Type B pancreatic cell (in vitro differentiated cells): Measurements from ENCODE around the gene SLC25A5. TPM values are rescaled to one million over a fixed set of nuclear protein-coding genes. Genes with fewer than 3 reads are reported as not detected.
A peak's percentile ranks its signal among the peaks of the same experiment; 100 is the strongest.

Experiments
- DNase-seq: peaks from one replicate; pipeline ENCODE4 v3.0.0; 2021; ENCODE audit warnings: mixed read lengths; ENCODE audit not compliant: unreplicated experiment; ENCODE audit errors: extremely low spot score
- H3K27ac Mint-ChIP-seq: 2 replicates; pipeline ENCODE4 v1.8.0; 2021; ENCODE audit warnings: mild to moderate bottlenecking, mixed read lengths
- H3K27me3 Mint-ChIP-seq: 2 replicates; pipeline ENCODE4 v1.8.0; 2021; ENCODE audit warnings: mixed read lengths
- H3K36me3 Mint-ChIP-seq: 2 replicates; pipeline ENCODE4 v1.8.0; 2021; ENCODE audit warnings: mixed read lengths
- H3K4me1 Mint-ChIP-seq: one replicate; pipeline ENCODE4 v1.8.0; 2021; ENCODE audit warnings: mixed read lengths; ENCODE audit not compliant: unreplicated experiment
- H3K4me3 Mint-ChIP-seq: 2 replicates; pipeline ENCODE4 v1.8.0; 2021; ENCODE audit warnings: mild to moderate bottlenecking, mixed read lengths
- H3K9me3 Mint-ChIP-seq: 2 replicates; pipeline ENCODE4 v1.8.0; 2021; ENCODE audit warnings: mixed read lengths
- CTCF ChIP-seq: fragments of 200-600 bp; sonication (generic); conservative IDR thresholded peaks from 2 replicates; pipeline ENCODE4 v1.5.0; 2021; ENCODE audit warnings: antibody characterized with exemption, mild to moderate bottlenecking
- total RNA-seq: library from RNA; stranded (reverse); gene quantifications from 2 replicates; pipeline ENCODE4 v1.2.1, GENCODE V29; 2021; ENCODE audit warnings: low replicate concordance

Gene SLC25A5
- total RNA-seq, 1 donor from 2014 or later, result 428 TPM

GRCh38 chrX:119468551-119469312 is 488 bp downstream of the SLC25A5 start:
- peak; percentile 79 for TF ChIP-seq CTCF
- H3K9me3 Mint-ChIP-seq, result no peaks in the 10 kb centered on the region
- H3K27ac Mint-ChIP-seq, result peak overlapping the region; percentile 86
- H3K36me3 Mint-ChIP-seq, result peaks cover 7% of the 10 kb centered on the region
- H3K27me3 Mint-ChIP-seq, result no peaks in the 10 kb centered on the region
- peak overlapping the region; percentile 90 for H3K4me3 Mint-ChIP-seq
- DNase-seq, result peak; percentile 88
- no peaks in the 10 kb centered on the region for H3K4me1 Mint-ChIP-seq

DNA sequence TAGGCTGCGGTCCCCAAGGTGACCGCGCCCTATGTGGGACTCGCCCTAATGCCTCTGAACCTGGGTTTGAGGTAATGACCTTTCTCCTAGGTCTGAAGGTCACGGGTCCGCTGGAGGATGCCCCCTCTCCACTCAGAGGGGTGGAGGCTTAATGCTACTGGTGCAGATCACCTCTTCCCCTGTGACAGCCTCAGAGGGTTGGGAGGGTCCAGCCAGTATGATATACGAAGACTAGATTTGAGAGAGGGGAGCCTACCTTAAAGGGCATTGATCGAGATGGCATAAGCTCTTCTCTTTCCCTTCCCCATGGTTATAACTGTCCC is 1.0 kb downstream of the SLC25A5 start:
- Mint-ChIP-seq H3K9me3 (no peaks in the 10 kb centered on the region), H3K4me1 (no peaks in the 10 kb centered on the region), H3K27me3 (no peaks in the 10 kb centered on the region), H3K36me3 (peaks cover 7% of the 10 kb centered on the region), H3K27ac (peak overlapping the region; percentile 84), H3K4me3 (peak overlapping the region; percentile 84)
- no peak for DNase-seq
- no peak for TF ChIP-seq CTCF

GRCh38 chrX:119474615-119475388 is 6.6 kb downstream of the SLC25A5 start:
- Mint-ChIP-seq H3K27me3 (no peaks in the 10 kb centered on the region), H3K4me3 (no peak overlapping the region), H3K27ac (no peak overlapping the region), H3K4me1 (no peaks in the 10 kb centered on the region), H3K9me3 (no peaks in the 10 kb centered on the region), H3K36me3 (peaks cover 4% of the 10 kb centered on the region)
- TF ChIP-seq CTCF, result no peak
- DNase-seq, result no peak

DNA sequence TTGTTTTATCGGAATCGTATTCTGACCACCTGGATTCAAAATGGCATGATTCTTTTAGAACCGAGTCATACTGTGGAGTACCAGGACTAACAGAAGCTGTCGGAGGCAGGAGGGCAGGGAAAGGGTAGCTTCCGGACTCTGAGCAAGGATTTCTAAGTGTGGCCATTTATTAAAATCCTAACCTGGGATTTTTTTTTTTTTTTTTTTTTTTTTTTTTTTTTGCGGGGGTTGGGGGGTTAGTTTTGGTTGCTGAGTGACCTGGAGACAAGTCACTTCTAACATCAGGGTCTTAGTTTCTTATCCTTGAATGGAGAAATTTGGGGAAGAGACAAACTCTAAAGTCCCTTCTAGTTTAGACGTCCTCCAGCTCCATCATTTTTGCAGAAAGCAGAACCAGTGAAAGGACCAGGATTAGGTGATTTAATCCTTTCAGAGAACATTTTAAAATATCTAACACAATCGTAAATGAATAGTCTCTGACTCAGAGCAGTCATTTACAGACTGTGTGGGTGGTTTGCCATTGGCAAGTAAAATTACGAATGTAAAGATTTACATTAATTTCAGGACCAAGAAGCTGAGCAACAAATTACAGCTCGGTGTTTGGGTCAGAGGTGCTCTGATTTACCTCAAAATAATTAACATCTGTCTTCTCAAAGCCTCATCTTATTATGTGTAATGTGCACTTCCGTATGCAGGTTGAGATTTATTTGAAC is 7.3 kb downstream of the SLC25A5 start:
- Mint-ChIP-seq H3K4me3 (no peak overlapping the region), H3K27me3 (no peaks in the 10 kb centered on the region), H3K9me3 (no peaks in the 10 kb centered on the region), H3K27ac (peak overlapping the region; percentile 58), H3K36me3 (peaks cover 2% of the 10 kb centered on the region), H3K4me1 (no peaks in the 10 kb centered on the region)
- no peak for DNase-seq
- no peak for TF ChIP-seq CTCF

- Mint-ChIP-seq H3K4me3 (no peak overlapping the region), H3K36me3 (no peaks in the 10 kb centered on the region), H3K27ac (peak overlapping the region; percentile 15), H3K9me3 (no peaks in the 10 kb centered on the region), H3K4me1 (no peaks in the 10 kb centered on the region), H3K27me3 (no peaks in the 10 kb centered on the region)
- DNase-seq, result no peak
- TF ChIP-seq CTCF, result no peak
Observed at GRCh38 chrX:119477812-119478232, 9.6 kb downstream of the SLC25A5 start.
